ENCODE results near the gene SNTG2. TPM values are rescaled to one million over a fixed set of nuclear protein-coding genes. Genes with fewer than 3 reads are reported as not detected.

SNTG2 gene
- total and polyA plus RNA-seq, 2 experiments from 2014 or later: 0.66 to 1.0 TPM

DNA sequence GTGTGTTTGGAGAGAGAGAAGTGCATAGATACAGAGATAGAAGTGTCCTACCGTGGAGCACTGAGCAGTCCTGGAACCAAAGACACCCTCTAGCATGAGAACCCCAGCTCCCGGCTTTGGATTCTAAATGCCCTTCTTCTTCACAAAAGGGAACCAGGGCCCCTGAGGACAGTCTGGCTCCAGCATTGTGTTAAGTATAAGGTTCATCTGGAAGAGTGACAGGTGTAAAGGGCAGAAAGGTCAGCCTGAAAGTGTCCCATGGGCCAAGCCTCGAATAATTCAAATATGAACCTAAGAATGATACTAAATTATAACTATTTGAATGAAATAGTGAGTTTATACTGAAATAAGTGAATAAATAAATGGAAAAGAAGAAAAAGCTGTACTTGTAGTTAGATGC lies 109.7 kb downstream of the SNTG2 start:
- Histone ChIP-seq H3K27me3 (no peaks in the 10 kb centered on the region), H3K4me1 (ENCODE audit: low read depth) (no peaks in the 10 kb centered on the region), H3K9me3 (ENCODE audit: low read depth) (no peaks in the 10 kb centered on the region), H3K4me3 (no peak overlapping the region), H3K27ac (no peak overlapping the region), H3K36me3 (no peaks in the 10 kb centered on the region)
- TF ChIP-seq, protein P1, sequence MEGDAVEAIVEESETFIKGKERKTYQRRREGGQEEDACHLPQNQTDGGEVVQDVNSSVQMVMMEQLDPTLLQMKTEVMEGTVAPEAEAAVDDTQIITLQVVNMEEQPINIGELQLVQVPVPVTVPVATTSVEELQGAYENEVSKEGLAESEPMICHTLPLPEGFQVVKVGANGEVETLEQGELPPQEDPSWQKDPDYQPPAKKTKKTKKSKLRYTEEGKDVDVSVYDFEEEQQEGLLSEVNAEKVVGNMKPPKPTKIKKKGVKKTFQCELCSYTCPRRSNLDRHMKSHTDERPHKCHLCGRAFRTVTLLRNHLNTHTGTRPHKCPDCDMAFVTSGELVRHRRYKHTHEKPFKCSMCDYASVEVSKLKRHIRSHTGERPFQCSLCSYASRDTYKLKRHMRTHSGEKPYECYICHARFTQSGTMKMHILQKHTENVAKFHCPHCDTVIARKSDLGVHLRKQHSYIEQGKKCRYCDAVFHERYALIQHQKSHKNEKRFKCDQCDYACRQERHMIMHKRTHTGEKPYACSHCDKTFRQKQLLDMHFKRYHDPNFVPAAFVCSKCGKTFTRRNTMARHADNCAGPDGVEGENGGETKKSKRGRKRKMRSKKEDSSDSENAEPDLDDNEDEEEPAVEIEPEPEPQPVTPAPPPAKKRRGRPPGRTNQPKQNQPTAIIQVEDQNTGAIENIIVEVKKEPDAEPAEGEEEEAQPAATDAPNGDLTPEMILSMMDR (IDR thresholded peaks at IDR 0.05; ENCODE audit: low read depth, low read length): no peak
- DNase-seq (ENCODE audit: low read depth in 1 of 2, low spot score in 1 of 2): no peak

DNA sequence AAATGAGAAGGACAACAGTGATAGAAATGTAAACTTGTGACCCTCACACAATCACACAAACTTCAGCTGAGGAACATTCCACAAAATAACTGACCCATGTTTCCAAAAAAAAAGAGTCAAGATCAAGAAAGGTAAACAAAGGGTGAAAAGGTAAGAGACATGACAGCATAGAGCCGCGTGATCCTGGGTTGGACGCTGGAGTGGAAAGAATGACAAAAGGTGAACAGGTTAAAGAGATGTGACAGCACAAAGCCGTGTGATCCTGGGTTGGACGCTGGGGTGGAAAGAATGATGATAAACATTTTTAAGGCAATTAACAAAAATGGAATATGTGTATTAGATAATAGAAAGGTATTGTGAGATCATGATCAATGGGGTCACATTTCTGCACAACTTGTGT lies 110.3 kb downstream of the SNTG2 start:
- Histone ChIP-seq H3K4me1 (ENCODE audit: low read depth) (no peaks in the 10 kb centered on the region), H3K27ac (no peak overlapping the region), H3K9me3 (ENCODE audit: low read depth) (no peaks in the 10 kb centered on the region), H3K36me3 (no peaks in the 10 kb centered on the region), H3K4me3 (no peak overlapping the region), H3K27me3 (no peaks in the 10 kb centered on the region)
- no peak for DNase-seq (ENCODE audit: low read depth in 1 of 2, low spot score in 1 of 2)
- TF ChIP-seq, protein P1 (IDR thresholded peaks at IDR 0.05; ENCODE audit: low read depth, low read length): no peak

DNA sequence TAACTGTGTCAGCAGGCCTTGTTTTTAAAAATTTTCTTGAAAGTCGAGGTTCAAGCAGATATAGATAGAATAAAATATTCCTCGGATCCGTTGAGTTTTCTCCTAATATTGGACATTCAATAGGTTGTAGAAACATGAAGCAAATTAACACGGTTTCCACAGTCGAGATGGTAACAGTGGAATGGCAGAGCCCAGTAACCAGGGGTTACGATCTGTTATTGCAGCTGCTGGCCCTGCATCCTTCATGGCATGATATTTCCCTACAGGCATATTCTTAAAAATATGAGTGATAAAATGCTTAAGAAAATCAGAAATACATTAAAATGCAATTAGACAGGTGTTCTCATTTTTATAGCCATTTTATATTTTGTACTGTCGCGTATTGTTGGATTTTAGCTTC lies 117.6 kb downstream of the SNTG2 start:
- Histone ChIP-seq H3K27me3 (no peaks in the 10 kb centered on the region), H3K36me3 (no peaks in the 10 kb centered on the region), H3K27ac (no peak overlapping the region), H3K4me3 (no peak overlapping the region), H3K4me1 (ENCODE audit: low read depth) (no peaks in the 10 kb centered on the region), H3K9me3 (ENCODE audit: low read depth) (no peaks in the 10 kb centered on the region)
- TF ChIP-seq, protein P1 (IDR thresholded peaks at IDR 0.05; ENCODE audit: low read depth, low read length): no peak
- DNase-seq (ENCODE audit: low read depth in 1 of 2, low spot score in 1 of 2): no peak

DNA sequence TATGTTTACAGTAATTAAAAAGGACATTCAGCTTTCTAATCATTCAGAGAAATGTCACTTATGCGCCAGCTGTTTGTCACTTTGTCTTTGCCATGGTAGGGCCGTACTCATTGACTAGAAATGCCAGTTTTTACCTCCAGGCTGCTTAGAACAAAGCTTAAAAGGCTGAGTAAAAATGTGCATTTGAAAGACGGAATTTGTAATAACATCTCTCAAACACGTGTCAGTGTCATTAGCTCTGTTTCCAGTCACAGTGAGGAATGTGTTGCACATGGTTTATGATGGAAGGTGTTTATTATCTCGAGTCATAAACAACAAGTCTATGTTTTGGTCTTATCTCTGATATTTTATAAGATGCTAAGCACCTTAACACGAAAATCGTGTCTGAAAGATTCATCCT lies 118.2 kb downstream of the SNTG2 start:
- H3K27me3 ChIP-seq: no peaks in the 10 kb centered on the region
- H3K4me3 ChIP-seq: no peak overlapping the region
- no peaks in the 10 kb centered on the region for H3K9me3 ChIP-seq (ENCODE audit: low read depth)
- DNase-seq (ENCODE audit: low read depth in 1 of 2, low spot score in 1 of 2): no peak
- no peaks in the 10 kb centered on the region for H3K36me3 ChIP-seq
- no peak overlapping the region for H3K27ac ChIP-seq
- H3K4me1 ChIP-seq (ENCODE audit: low read depth): no peaks in the 10 kb centered on the region
- TF ChIP-seq, protein P1 (IDR thresholded peaks at IDR 0.05; ENCODE audit: low read depth, low read length): no peak

DNA sequence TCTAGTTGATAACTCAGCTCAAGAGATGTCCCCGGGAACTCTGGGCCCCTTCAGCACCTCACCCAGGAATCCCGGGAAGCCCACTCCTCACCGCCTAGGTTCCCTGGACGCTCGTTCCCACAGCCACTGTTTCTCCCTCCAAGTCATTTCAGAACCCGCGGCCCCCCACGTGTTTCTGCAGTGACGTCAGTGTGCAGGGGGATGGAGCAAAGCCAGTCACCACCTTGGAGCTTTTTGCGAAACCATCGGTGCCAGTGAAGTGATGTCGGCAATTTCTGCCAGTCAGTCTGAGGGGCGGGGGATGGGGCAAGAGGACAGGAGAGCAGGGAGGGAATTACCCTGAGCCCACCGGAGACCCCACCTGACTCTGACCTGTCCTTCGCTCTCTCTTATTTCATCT lies 119.2 kb downstream of the SNTG2 start:
- H3K27ac ChIP-seq: no peak overlapping the region
- TF ChIP-seq, protein P1 (IDR thresholded peaks at IDR 0.05; ENCODE audit: low read depth, low read length): no peak
- no peak for DNase-seq (ENCODE audit: low read depth in 1 of 2, low spot score in 1 of 2)
- H3K36me3 ChIP-seq: no peaks in the 10 kb centered on the region
- H3K27me3 ChIP-seq: no peaks in the 10 kb centered on the region
- H3K9me3 ChIP-seq (ENCODE audit: low read depth): no peaks in the 10 kb centered on the region
- no peaks in the 10 kb centered on the region for H3K4me1 ChIP-seq (ENCODE audit: low read depth)
- H3K4me3 ChIP-seq: no peak overlapping the region

DNA sequence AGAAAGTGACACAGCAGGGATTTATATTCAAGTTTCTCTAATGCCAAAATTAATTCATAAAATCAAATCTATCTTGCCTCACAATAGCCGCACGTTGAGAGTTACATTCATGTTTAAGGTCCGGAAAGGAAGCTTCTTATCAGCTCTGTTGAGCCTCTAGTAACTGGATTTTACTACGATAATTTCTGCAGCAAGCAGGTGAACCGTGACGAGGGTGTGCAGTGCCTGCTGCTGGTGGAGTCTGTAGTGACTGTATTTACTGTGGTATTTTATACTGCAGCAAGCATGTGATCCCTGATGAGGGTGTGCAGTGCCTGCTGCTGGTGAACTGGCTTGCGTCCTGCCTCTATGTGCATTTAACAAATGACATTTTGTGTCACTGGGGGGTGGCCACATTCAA lies 120.0 kb downstream of the SNTG2 start:
- TF ChIP-seq, protein P1 (IDR thresholded peaks at IDR 0.05; ENCODE audit: low read depth, low read length): no peak
- Histone ChIP-seq H3K4me1 (ENCODE audit: low read depth) (no peaks in the 10 kb centered on the region), H3K36me3 (no peaks in the 10 kb centered on the region), H3K27ac (no peak overlapping the region), H3K27me3 (no peaks in the 10 kb centered on the region), H3K9me3 (ENCODE audit: low read depth) (no peaks in the 10 kb centered on the region), H3K4me3 (no peak overlapping the region)
- peak in 1 of 2 donors; percentile 14 for DNase-seq (ENCODE audit: low read depth in 1 of 2, low spot score in 1 of 2)

Data from cardiac muscle cell (in vitro differentiated cells and primary cell).